ENCODE results near the gene TDRD9.

Gene TDRD9

GRCh38 chr14:104066719-104067295 lies 138.6 kb downstream of the TDRD9 start:
- H3K27me3 ChIP-seq (ENCODE audit: insufficient read depth, low read length): peaks cover 11% of the 10 kb centered on the region; the same call in 1 of the 2 replicates
- no peaks in the 10 kb centered on the region for H3K9me2 ChIP-seq (ENCODE audit: low read depth, low read length)
- TF ChIP-seq EZH2 (IDR thresholded peaks at IDR 0.05; ENCODE audit: borderline replicate concordance, low read length) (no peak), CTCF (IDR thresholded peaks at IDR 0.05; ENCODE audit: low read length) (no peak)
- no peak overlapping the region for H3K9ac ChIP-seq (ENCODE audit: low read length)
- H3K36me3 ChIP-seq (ENCODE audit: insufficient read depth, low read length): no peaks in the 10 kb centered on the region
- no peaks in the 10 kb centered on the region for H4K20me1 ChIP-seq (ENCODE audit: insufficient read depth, low read length)
- no peaks in the 10 kb centered on the region for H3K79me2 ChIP-seq (ENCODE audit: insufficient read depth, low read length)
- no peak overlapping the region for H3K27ac ChIP-seq (ENCODE audit: low read depth, low read length, poor library complexity, severe bottlenecking)
- no peak overlapping the region for H2AFZ ChIP-seq (ENCODE audit: low read length)
- no peaks in the 10 kb centered on the region for H3K9me3 ChIP-seq (ENCODE audit: low read length)
- no peak overlapping the region for H3K4me3 ChIP-seq (ENCODE audit: low read depth, low read length, poor library complexity, severe bottlenecking)
- H3K4me1 ChIP-seq (ENCODE audit: insufficient read depth, low read length, severe bottlenecking): no peaks in the 10 kb centered on the region
- H3F3A ChIP-seq (ENCODE audit: insufficient read depth, low read length): no peaks in the 10 kb centered on the region
- H3K4me2 ChIP-seq (ENCODE audit: low read length): no peak overlapping the region

GRCh38 chr14:104069541-104069940 lies 141.3 kb downstream of the TDRD9 start:
- Histone ChIP-seq H3K36me3 (ENCODE audit: insufficient read depth, low read length) (no peaks in the 10 kb centered on the region; the same call in 1 of the 2 replicates), H3K4me3 (ENCODE audit: low read depth, low read length, poor library complexity, severe bottlenecking) (no peak overlapping the region), H4K20me1 (ENCODE audit: insufficient read depth, low read length) (no peaks in the 10 kb centered on the region), H3K27ac (ENCODE audit: low read depth, low read length, poor library complexity, severe bottlenecking) (no peak overlapping the region), H3K9me2 (ENCODE audit: low read depth, low read length) (no peaks in the 10 kb centered on the region), H3K79me2 (ENCODE audit: insufficient read depth, low read length) (no peaks in the 10 kb centered on the region), H3K4me1 (ENCODE audit: insufficient read depth, low read length, severe bottlenecking) (no peaks in the 10 kb centered on the region), H2AFZ (ENCODE audit: low read length) (no peak overlapping the region), H3F3A (ENCODE audit: insufficient read depth, low read length) (no peaks in the 10 kb centered on the region), H3K4me2 (ENCODE audit: low read length) (no peak overlapping the region), H3K9me3 (ENCODE audit: low read length) (peaks cover 7% of the 10 kb centered on the region), H3K9ac (ENCODE audit: low read length) (no peak overlapping the region), H3K27me3 (ENCODE audit: insufficient read depth, low read length) (peaks cover 11% of the 10 kb centered on the region; the same call in 1 of the 2 replicates)
- TF ChIP-seq EZH2 (IDR thresholded peaks at IDR 0.05; ENCODE audit: borderline replicate concordance, low read length) (no peak), CTCF (IDR thresholded peaks at IDR 0.05; ENCODE audit: low read length) (no peak)

GRCh38 chr14:104072586-104072985 lies 144.3 kb downstream of the TDRD9 start:
- Histone ChIP-seq H3F3A (ENCODE audit: insufficient read depth, low read length) (no peaks in the 10 kb centered on the region), H2AFZ (ENCODE audit: low read length) (no peak overlapping the region), H3K79me2 (ENCODE audit: insufficient read depth, low read length) (no peaks in the 10 kb centered on the region), H3K4me3 (ENCODE audit: low read depth, low read length, poor library complexity, severe bottlenecking) (no peak overlapping the region), H3K9me3 (ENCODE audit: low read length) (peaks cover 7% of the 10 kb centered on the region), H4K20me1 (ENCODE audit: insufficient read depth, low read length) (no peaks in the 10 kb centered on the region), H3K9me2 (ENCODE audit: low read depth, low read length) (no peaks in the 10 kb centered on the region), H3K36me3 (ENCODE audit: insufficient read depth, low read length) (no peaks in the 10 kb centered on the region; the same call in 1 of the 2 replicates), H3K27me3 (ENCODE audit: insufficient read depth, low read length) (peaks cover 9% of the 10 kb centered on the region; the same call in 1 of the 2 replicates), H3K27ac (ENCODE audit: low read depth, low read length, poor library complexity, severe bottlenecking) (no peak overlapping the region), H3K4me1 (ENCODE audit: insufficient read depth, low read length, severe bottlenecking) (no peaks in the 10 kb centered on the region), H3K4me2 (ENCODE audit: low read length) (no peak overlapping the region), H3K9ac (ENCODE audit: low read length) (no peak overlapping the region)
- no peak for TF ChIP-seq CTCF (IDR thresholded peaks at IDR 0.05; ENCODE audit: low read length)
- no peak for TF ChIP-seq EZH2 (IDR thresholded peaks at IDR 0.05; ENCODE audit: borderline replicate concordance, low read length)
